Heart left ventricle (tissue), 16 donors: ENCODE measurements around the gene BROX. TPM values are rescaled to one million over a fixed set of nuclear protein-coding genes. Genes with fewer than 3 reads are reported as not detected.

ENCODE experiments used
- ATAC-seq, 4 donors: fragments of 200-7000 bp; cut with Tn5 transposase; one replicate each; pipeline ENCODE4 v1.9.1; 2020 to 2022; ENCODE audit warnings: moderate library complexity in 4 of 4, mild to moderate bottlenecking in 3 of 4, moderate number of reproducible peaks in 1 of 4
- DNase-seq, 5 donors: peaks; one replicate each; pipeline ENCODE4 v3.0.0-alpha.2; 2020
- H3K27ac ChIP-seq, 12 donors: fragments of 200-600 bp; sonication (generic) in 4 of 12; one replicate each; pipeline versions ENCODE4 v1.5.0 to v1.8.0; 2016 to 2022; ENCODE audit warnings: mild to moderate bottlenecking in 2 of 12
- H3K27me3 ChIP-seq, 9 donors: fragments of 200-600 bp; sonication (generic) in 2 of 9; one replicate each; pipeline versions ENCODE4 v1.5.1 to v1.8.0; 2016 to 2022; ENCODE audit warnings: mild to moderate bottlenecking in 3 of 9
- H3K36me3 ChIP-seq, 9 donors: fragments of 200-600 bp; sonication (generic) in 2 of 9; one replicate each; pipeline versions ENCODE4 v1.5.0 to v1.8.0; 2018 to 2022; ENCODE audit warnings: mild to moderate bottlenecking in 2 of 9
- H3K4me1 ChIP-seq, 12 donors: fragments of 200-600 bp; sonication (generic) in 4 of 12; one replicate each; pipeline versions ENCODE4 v1.5.0 to v1.8.0; 2016 to 2022; ENCODE audit warnings: mild to moderate bottlenecking in 3 of 12
- H3K4me3 ChIP-seq, 12 donors: fragments of 200-600 bp; sonication (generic) in 4 of 12; one replicate each; pipeline versions ENCODE4 v1.5.0 to v1.8.0; 2017 to 2022; ENCODE audit warnings: mild to moderate bottlenecking in 9 of 12, moderate library complexity in 4 of 12
- H3K9me3 ChIP-seq, 12 donors: fragments of 200-600 bp; sonication (generic) in 4 of 12; one replicate each; pipeline versions ENCODE4 v1.5.0 to v1.8.0; 2016 to 2022; ENCODE audit warnings: mild to moderate bottlenecking in 1 of 12
- CTCF ChIP-seq, 12 donors: fragments of 200-600 bp; sonication (generic) in 4 of 12; IDR thresholded peaks; one replicate each; pipeline versions ENCODE4 v1.5.0 to v1.8.0; 2018 to 2022; ENCODE audit warnings: antibody characterized with exemption in 12 of 12, mild to moderate bottlenecking in 5 of 12
- POLR2A ChIP-seq, 2 donors: fragments of 450-650 bp; IDR thresholded peaks; one replicate each; pipeline ENCODE4 v1.6.1; 2017; ENCODE audit warnings: antibody characterized with exemption in 2 of 2, mild to moderate bottlenecking in 2 of 2, moderate library complexity in 2 of 2
- WGBS, 4 donors: extraction: QIAGEN DNeasy Blood & Tissue Kit in 2 of 4; methylation state at CpG; one replicate each; pipeline versions ENCODE4 v1.1.5 to v1.1.7; 2013 to 2018; 5-methylcytosine and 5-hydroxymethylcytosine counted together
- intact Hi-C, 10 donors: fragments of 100-400 bp; cut with DNase I; formaldehyde crosslinking; loops; one replicate each; pipeline versions ENCODE4 v1.11.1 to v1.14.2; 2022
- polyA plus RNA-seq, 2 donors: library from polyadenylated mRNA; stranded (reverse); fragments of 200-250 nt; gene quantifications; one replicate each; pipeline ENCODE4 v1.2.3, GENCODE V29; 2013
- total RNA-seq, 9 donors: library from RNA; depleted of rRNA in 2 of 9; stranded (reverse); fragments of >200 nt in 2 of 9; fragmentation: NEBNext Ultra II Directional in 3 of 9; extraction: Animal tissue kit (Norgen Biotek cat#: 25700) in 3 of 9; gene quantifications; one replicate each; pipeline versions ENCODE4 v1.1.0 to v1.2.4, GENCODE V29; 2016 to 2023
- donor health status: ischemic (EF 13 %, LVEDD 7.1; RV severe dilation, severe dysfunction).
- donor health status: healthy with polysubstance abuse.
- donor health status: DM: no; HTN: yes; CAD: no.
- donor health status: DM: no; HTN: no; CAD: no.
- donor health status: ischemic (EF 25% LVEDD 6.9; RV normal size, moderate dysfunction).
- donor health status: ischemic (EF 25% LVEDD 5.7; RV mildly dilated, moderate dysfunction).
- donor health status: healthy.
- donor health status: DM: yes; HTN: yes; CAD: no.
- donor health status: ischemic (EF 35%, LVEDD 5.7; RV mildly dilated, moderate dysfunction).
- donor health status: nonischemic (EF 11% LVEDD 7.7; RV severe dilation, severe dysfunction).
- donor health status: DM: yes; HTN: yes; CAD: no.
- donor health status: PGD.
- donor health status: ischemic (EF 29% LVEDD 5.4; RV normal size, mild dysfunction).
- donor health status: nonischemic (EF 23%, LVEDD 6.1; RV moderate dilation, normal function).

BROX gene
- total and polyA plus RNA-seq, 11 donors: 10.1 to 51.1 (median 33.0) TPM

GRCh38 chr1:222772996-222773379, 60.6 kb downstream of the BROX start:
- DNase-seq (peak in 2 of 5 donors; percentile 36 to 41), ATAC-seq (peak; percentile 46 to 73 (median 53))
- Histone ChIP-seq H3K9me3 (peaks cover 0 to 15% (median 10%) of the 10 kb centered on the region in 12 donors), H3K4me1 (peaks cover 0 to 21% (median 0%) of the 10 kb centered on the region in 12 donors), H3K27ac (peak overlapping the region in 11 of 12 donors; percentile 7 to 83 (median 72)), H3K4me3 (peak overlapping the region in 5 of 12 donors; percentile 3 to 44 (median 42)), H3K36me3 (no peaks in the 10 kb centered on the region), H3K27me3 (no peaks in the 10 kb centered on the region)
- TF ChIP-seq CTCF (IDR thresholded peaks at IDR 0.05) (no peak), POLR2A (IDR thresholded peaks at IDR 0.05) (no peak)
- 59 to 64% (median 60%) methylated on average over 4 of the region's 4 CpGs for WGBS, 4 donors
- intact Hi-C loops: no loop called here

GRCh38 chr1:222777463-222777862, 65.1 kb downstream of the BROX start:
- no peaks in the 10 kb centered on the region for H3K9me3 ChIP-seq
- H3K36me3 ChIP-seq: no peaks in the 10 kb centered on the region
- H3K4me3 ChIP-seq: no peak overlapping the region
- 92 to 96% (median 94%) methylated on average over 1 of the region's 1 CpG for WGBS, 4 donors
- intact Hi-C loops: no loop called here
- DNase-seq (no peak), ATAC-seq (no peak)
- peaks cover 0 to 7% (median 0%) of the 10 kb centered on the region in 12 donors for H3K4me1 ChIP-seq
- H3K27ac ChIP-seq: no peak overlapping the region
- TF ChIP-seq CTCF (IDR thresholded peaks at IDR 0.05) (no peak), POLR2A (IDR thresholded peaks at IDR 0.05) (no peak)
- H3K27me3 ChIP-seq: no peaks in the 10 kb centered on the region

GRCh38 chr1:222777977-222778376, 65.6 kb downstream of the BROX start:
- Histone ChIP-seq H3K9me3 (no peaks in the 10 kb centered on the region), H3K27me3 (no peaks in the 10 kb centered on the region), H3K4me3 (no peak overlapping the region), H3K4me1 (peaks cover 0 to 4% (median 0%) of the 10 kb centered on the region in 12 donors), H3K27ac (no peak overlapping the region), H3K36me3 (no peaks in the 10 kb centered on the region)
- TF ChIP-seq CTCF (IDR thresholded peaks at IDR 0.05) (no peak), POLR2A (IDR thresholded peaks at IDR 0.05) (no peak)
- 31 to 50% (median 45%) methylated on average over 2 of the region's 2 CpGs for WGBS, 4 donors
- no peak for ATAC-seq
- intact Hi-C loops: no loop called here
- DNase-seq: no peak

GRCh38 chr1:222781251-222781650, 68.9 kb downstream of the BROX start:
- DNase-seq (no peak), ATAC-seq (no peak)
- H3K9me3 ChIP-seq: no peaks in the 10 kb centered on the region
- intact Hi-C loops: no loop called here
- no peak overlapping the region for H3K4me3 ChIP-seq
- H3K27me3 ChIP-seq: no peaks in the 10 kb centered on the region
- no peak for TF ChIP-seq CTCF (IDR thresholded peaks at IDR 0.05)
- no peak for TF ChIP-seq POLR2A (IDR thresholded peaks at IDR 0.05)
- H3K36me3 ChIP-seq: no peaks in the 10 kb centered on the region
- peaks cover 0 to 21% (median 2%) of the 10 kb centered on the region in 12 donors for H3K4me1 ChIP-seq
- no peak overlapping the region for H3K27ac ChIP-seq
- 55 to 91% (median 72%) methylated on average over 4 of the region's 4 CpGs for WGBS, 4 donors
